Measurements from ENCODE around the gene ITPR3.

DNA sequence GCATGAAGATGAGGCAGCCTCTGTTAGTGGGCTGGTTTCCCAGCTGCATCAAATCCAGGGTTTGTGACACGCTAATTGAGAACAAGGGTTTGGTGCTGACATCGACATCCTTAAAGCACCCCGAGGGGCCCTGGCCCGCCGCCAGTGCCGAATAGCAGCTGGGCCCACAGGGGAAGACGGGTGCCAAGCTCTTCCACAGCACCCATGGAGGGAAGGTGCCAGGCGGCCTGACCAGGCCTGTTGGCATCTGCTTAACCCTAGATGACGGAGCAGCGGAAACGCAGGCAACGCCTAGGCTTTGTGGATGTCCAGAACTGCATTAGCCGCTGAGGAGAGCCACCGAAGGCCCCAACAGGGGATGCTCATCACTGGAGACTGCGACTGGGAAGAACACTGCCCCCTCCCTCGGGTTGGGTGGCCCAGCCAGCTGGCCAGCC is 74.3 kb downstream of the ITPR3 start:
- TF ChIP-seq, protein P1, sequence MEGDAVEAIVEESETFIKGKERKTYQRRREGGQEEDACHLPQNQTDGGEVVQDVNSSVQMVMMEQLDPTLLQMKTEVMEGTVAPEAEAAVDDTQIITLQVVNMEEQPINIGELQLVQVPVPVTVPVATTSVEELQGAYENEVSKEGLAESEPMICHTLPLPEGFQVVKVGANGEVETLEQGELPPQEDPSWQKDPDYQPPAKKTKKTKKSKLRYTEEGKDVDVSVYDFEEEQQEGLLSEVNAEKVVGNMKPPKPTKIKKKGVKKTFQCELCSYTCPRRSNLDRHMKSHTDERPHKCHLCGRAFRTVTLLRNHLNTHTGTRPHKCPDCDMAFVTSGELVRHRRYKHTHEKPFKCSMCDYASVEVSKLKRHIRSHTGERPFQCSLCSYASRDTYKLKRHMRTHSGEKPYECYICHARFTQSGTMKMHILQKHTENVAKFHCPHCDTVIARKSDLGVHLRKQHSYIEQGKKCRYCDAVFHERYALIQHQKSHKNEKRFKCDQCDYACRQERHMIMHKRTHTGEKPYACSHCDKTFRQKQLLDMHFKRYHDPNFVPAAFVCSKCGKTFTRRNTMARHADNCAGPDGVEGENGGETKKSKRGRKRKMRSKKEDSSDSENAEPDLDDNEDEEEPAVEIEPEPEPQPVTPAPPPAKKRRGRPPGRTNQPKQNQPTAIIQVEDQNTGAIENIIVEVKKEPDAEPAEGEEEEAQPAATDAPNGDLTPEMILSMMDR (IDR thresholded peaks at IDR 0.05 in 8 of 11, conservative IDR thresholded peaks at IDR 0.05 in 3 of 11) = no peak
- no peak for TF ChIP-seq POLR2A (IDR thresholded peaks at IDR 0.05)
- no peak for TF ChIP-seq POLR2AphosphoS5 (IDR thresholded peaks at IDR 0.05)

Measured in spleen (tissue), 7 donors.